ENCODE results near the gene VPS26C.

VPS26C gene

GRCh38 chr21:37264808-37265207 is 2.3 kb downstream of the VPS26C start:
- DNase-seq (ENCODE audit: low read depth), result peak; percentile 25

DNA sequence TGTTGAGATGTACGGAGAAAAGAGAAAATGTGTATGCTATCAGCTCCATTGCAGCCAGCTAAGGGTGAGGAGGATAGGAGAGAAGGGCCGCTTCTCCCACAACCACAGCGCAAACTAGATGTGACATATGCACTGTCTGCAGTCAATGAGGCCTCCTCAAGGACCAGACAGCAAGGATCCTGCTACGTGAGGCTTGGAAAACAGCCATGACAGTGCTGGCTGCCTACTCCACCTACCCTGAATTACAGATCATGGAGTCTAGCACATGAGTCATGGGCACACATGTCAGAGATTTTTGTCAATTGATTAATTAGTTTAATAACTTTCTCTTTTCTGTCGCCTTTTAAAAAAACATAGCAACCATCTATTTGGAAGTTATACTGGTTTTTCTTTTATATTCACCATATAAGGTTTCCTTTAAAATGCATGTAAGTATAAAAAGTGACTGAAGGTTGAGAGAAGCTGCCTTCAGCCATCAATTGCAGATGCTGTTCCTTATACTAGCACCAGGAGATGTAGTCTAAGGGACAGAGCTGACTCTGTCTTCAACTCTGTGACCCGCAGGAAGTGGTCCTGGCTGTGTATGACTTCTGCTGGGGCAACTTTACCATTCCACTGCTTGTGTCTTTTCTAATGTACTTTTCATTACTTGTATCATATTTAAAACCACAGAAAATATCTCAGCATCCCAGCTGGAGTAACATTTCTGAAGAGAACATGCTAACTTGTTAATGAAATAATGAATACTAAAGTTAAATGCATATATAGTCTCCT is 3.1 kb downstream of the VPS26C start:
- peak; percentile 36 for DNase-seq (ENCODE audit: low read depth)

DNA sequence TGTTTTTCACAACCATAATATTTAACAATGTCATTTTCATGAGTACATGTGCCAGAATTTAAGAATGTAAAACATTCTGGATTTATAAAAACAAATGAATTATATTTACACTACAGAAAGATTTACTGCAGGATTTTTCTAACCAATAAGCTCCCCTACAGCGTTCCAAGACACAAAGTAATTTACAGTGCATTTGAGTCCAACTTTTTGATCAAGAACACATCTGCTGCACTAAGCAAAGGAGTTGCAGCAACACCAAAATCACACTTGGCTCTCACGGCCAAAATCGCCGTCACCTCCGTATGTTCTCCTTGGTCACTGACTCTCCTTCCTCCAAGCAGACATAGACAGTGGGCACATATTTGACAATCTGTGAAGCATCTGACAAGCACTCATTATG is 7.7 kb downstream of the VPS26C start:
- no peak for DNase-seq (ENCODE audit: low read depth)

GRCh38 chr21:37257967-37258877 is 8.9 kb downstream of the VPS26C start:
- peak; percentile 65 for DNase-seq (ENCODE audit: low read depth)

DNA sequence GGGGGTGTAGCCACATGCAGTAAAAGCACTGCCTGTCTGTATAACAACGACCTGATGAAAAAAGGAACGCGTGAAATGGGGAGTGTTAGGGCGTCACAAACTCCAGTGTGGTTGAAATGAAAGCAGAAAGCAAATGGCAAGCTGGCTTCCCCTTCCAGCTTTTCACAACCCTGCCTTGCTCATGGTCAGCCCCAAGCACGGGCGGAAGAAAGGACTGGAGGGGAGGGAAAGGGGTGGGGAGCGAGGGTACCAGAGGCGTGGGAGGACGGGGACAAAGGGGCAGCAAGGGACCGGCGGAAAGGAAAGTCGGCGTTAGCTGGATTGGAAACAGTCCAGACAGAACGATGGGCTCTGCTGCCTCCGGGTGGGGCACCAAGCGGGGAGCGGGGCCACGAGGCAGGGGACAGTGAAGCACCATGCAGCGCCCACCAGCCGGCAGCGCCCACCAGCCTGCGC is 9.6 kb downstream of the VPS26C start:
- DNase-seq (ENCODE audit: low read depth), result peak; percentile 55

DNA sequence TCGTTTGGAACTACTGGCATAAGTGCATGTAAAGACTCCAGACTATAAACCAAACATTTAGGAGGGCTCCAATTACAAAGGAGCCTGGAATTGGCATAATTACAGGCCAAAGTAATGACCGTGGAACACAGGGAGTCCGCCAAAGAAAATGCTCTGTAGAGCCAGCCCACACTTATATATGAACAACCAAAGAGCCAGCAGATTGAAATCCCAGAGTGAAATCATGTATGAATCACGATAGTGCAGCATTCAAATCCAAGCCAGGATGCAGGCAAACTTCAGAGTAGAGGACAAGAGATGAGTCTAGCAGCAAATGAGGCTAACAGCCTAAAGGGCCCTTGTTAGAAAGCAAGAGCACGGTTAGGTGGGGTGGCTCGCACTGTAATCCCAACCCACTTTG is 13.1 kb downstream of the VPS26C start:
- DNase-seq (ENCODE audit: low read depth), result peak; percentile 26

DNA sequence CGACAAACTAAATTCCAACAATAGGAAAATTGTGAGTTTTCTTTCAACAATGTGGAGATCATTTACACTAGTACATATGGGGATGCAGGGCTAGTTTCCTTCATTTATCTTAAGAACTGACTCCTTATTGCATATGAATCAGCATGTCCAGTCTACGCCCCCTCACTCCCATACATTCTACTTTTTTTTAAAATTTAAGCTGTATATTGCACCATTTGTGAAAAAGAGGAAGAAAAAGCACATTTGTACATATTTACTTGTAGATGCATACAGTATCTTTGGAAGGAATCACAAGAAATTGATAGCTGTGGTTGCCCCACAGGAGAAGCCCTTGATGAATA is 15.9 kb downstream of the VPS26C start:
- no peak for DNase-seq (ENCODE audit: low read depth)

- DNase-seq (ENCODE audit: low read depth), result no peak
Observed at GRCh38 chr21:37249112-37249904, 17.8 kb downstream of the VPS26C start.

GRCh38 chr21:37248298-37248697 is 18.8 kb downstream of the VPS26C start:
- DNase-seq (ENCODE audit: low read depth), result no peak

DNA sequence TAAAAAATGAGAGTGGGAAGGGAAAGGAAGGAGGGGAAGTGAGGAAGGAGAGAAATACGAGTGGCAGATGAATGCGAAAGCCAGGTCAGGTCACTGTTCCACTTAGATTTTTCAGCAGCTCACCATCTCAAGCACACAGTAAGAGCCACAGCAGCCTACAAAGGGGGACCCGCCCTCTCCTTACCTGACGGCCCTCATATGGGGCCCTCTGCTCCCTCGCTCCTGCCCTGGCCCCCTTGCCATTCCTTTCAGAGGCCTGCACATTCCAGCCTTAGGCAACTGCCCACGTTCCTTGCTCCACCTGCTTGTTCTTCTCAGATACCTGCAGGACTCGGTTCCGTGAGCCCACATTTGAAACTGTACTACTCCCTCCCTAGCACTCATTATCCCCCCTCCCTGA is 22.0 kb downstream of the VPS26C start:
- DNase-seq (ENCODE audit: low read depth), result no peak

DNA sequence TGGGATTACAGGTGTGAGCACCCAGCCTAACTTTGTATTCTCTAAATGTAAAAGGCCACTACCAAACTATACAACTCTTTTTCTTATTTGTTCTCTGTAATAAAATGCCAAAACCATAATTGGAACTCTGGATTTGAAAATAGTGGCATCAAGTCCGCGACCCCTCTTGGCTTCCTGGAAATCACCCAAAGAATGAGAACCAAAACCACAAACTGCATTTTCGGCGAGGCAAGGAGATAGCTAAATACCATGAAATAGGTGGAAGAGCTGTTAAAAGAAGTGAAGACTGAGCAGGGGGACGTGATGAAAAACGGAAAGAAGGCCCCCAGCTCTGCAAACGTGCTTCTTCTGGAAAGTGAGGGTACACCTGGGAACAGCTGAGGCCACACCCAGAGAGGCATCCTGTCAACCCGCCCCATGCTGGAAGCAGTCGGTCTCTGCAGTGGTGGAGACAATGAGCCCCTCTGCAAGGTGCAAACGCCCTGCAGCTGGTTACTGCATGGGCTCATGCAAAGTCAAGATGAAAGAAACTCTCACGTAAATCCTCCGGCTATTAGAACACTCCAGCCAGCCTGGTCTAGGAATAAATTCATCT is 22.5 kb downstream of the VPS26C start:
- DNase-seq (ENCODE audit: low read depth), result peak; percentile 35

GRCh38 chr21:37243961-37244360 is 23.2 kb downstream of the VPS26C start:
- no peak for DNase-seq (ENCODE audit: low read depth)

- no peak for DNase-seq (ENCODE audit: low read depth)
Observed at GRCh38 chr21:37241426-37241825, 25.7 kb downstream of the VPS26C start.

DNA sequence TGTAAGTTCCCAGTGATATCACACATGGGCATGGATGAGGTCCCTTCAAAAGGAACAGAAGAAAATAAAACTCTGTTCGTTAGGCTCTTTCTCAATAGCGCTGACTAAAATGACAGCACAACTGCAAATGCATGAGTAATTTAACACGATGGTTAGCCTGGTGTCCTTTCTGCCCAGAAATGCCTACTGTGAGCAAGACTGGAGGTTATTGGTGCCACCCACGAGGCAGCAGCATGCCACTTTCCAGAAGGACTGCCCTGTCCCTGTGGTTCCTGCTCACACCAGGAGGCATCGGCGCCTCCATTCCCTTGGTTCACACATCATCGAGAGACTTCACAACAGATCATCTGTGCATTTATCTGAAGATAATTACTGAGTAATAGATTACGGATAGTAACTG is 26.2 kb downstream of the VPS26C start:
- DNase-seq (ENCODE audit: low read depth), result no peak

DNA sequence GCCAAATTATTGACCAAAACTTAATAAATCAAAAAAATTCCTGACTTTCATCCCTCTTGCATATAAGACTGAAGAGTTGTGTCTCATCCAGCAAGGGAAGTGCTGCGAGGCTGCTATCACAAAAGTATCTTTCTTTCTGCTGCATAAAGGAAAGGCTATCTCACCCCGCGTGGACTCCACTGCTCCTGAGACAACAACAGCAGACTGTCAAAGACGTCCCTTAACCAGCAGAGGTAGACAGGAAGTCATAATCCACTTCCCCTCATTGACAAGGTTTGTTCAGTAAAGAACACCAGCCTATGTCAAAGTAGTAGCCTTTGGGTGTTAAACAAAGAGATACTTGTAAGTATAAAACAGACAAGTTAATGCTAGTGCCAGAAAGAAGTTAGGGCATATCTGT is 29.4 kb downstream of the VPS26C start:
- no peak for DNase-seq (ENCODE audit: low read depth)

DNA sequence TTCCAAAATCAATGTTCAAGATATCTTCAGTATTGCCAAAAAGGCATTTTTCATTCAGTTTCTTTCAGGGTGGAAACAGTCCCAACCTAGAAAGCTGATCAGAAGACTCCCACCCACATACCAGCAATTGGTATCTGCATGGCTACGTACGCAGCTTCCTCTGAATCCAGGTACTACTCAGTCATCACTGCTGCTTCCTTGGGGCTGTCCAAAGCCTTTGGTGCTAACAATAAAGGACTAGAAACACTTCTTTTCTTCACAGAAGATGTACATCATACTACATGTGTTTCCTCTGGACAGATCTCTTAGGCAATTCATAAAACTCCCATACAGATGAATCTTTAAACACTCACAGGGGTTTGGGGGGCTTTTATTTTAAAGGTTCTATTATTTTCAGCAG is 29.8 kb downstream of the VPS26C start:
- DNase-seq (ENCODE audit: low read depth), result no peak

DNA sequence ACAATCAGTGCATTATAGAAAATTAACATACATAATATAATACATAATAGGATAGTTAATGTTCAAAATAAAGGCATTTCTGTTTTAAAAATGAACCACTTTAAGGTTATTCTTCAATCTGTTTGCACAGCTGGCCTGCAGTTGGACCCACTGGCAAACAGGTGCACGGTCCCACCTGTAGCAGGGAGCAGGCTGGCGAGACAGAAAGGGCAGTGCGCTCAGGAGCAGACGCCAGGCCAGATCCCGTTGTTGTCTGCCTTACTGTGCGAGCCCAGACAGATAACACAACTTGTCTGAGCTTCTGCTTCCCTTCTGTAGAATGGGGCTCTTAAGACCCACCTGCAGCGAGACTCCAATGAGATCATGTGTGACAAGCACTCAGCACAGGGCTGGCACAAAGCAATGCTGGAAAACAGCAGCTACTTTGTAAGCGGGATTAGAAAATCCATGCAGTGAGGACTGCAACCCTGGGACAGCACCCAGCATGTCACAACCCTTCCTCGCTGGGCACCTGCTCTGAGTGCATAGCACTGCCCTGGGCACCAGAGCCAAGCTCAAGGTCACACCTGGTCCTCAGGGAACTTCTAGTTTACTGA is 33.5 kb downstream of the VPS26C start:
- DNase-seq (ENCODE audit: low read depth), result no peak

GRCh38 chr21:37232274-37233018 is 34.7 kb downstream of the VPS26C start:
- DNase-seq (ENCODE audit: low read depth), result no peak

- no peak for DNase-seq (ENCODE audit: low read depth)
Observed at GRCh38 chr21:37231671-37232070, 35.5 kb downstream of the VPS26C start.

- DNase-seq (ENCODE audit: low read depth), result no peak
Observed at GRCh38 chr21:37231249-37231645, 35.9 kb downstream of the VPS26C start.

Measured in EH (cell line).